Breast epithelium (tissue), 3 donors: ENCODE measurements around the gene NWD2.

ENCODE experiments used
- CTCF ChIP-seq, 3 donors: fragments of 450-650 bp; IDR thresholded peaks; one replicate each; pipeline ENCODE4 v1.5.1; 2016 to 2017; ENCODE audit warnings: antibody characterized with exemption in 3 of 3, mild to moderate bottlenecking in 3 of 3, moderate library complexity in 3 of 3
- POLR2A ChIP-seq: fragments of 450-650 bp; IDR thresholded peaks from one replicate; pipeline ENCODE4 v1.6.1; 2016; ENCODE audit warnings: antibody characterized with exemption, mild to moderate bottlenecking, moderate library complexity
- POLR2AphosphoS5 ChIP-seq, 3 donors: sonication (generic); formaldehyde crosslinking; IDR thresholded peaks; one replicate each; pipeline ENCODE4 v1.6.1; 2017; ENCODE audit warnings: antibody characterized with exemption in 3 of 3

- TF ChIP-seq POLR2A (no peak), CTCF (IDR thresholded peaks at IDR 0.05) (no peak), POLR2AphosphoS5 (IDR thresholded peaks at IDR 0.05) (no peak)
These were observed 178.8 kb downstream of the NWD2 start for GRCh38 chr4:37423310-37423709.
